IPS DF 6.9 (cell line): Measurements from ENCODE around the gene FLVCR2.

Experiments
- DNase-seq: peaks from one replicate; pipeline ENCODE4 v3.0.0-alpha.2; 2013; ENCODE audit warnings: low read depth, low spot score
- H3K27ac ChIP-seq: one replicate; pipeline ENCODE4 v1.5.1; 2013; ENCODE audit warnings: low read length, control low read depth
- H3K27me3 ChIP-seq: 2 replicates; pipeline ENCODE4 v1.6.1; 2013; ENCODE audit warnings: mild to moderate bottlenecking, low read length; ENCODE audit not compliant: control insufficient read depth, insufficient read depth
- H3K36me3 ChIP-seq: 2 replicates; pipeline ENCODE4 v1.6.1; 2013; ENCODE audit warnings: low read length; ENCODE audit not compliant: control insufficient read depth, insufficient read depth
- H3K4me1 ChIP-seq: 2 replicates; pipeline ENCODE4 v1.6.1; 2013; ENCODE audit warnings: low read length; ENCODE audit not compliant: control insufficient read depth, insufficient read depth
- H3K4me3 ChIP-seq: 2 replicates; pipeline ENCODE4 v1.5.1; 2013; ENCODE audit warnings: mild to moderate bottlenecking, low read length
- H3K9me3 ChIP-seq: 2 replicates; pipeline ENCODE4 v1.6.1; 2013; ENCODE audit warnings: low read length, inconsistent platforms; ENCODE audit not compliant: control insufficient read depth, insufficient read depth
- WGBS: extraction: QIAGEN DNeasy Blood & Tissue Kit; methylation state at CpG from one replicate; pipeline ENCODE4 v1.1.7; 2013; ENCODE audit warnings: mixed read lengths, missing lambda C conversion rate; ENCODE audit not compliant: insufficient read length, insufficient coverage; 5-methylcytosine and 5-hydroxymethylcytosine counted together

Gene FLVCR2

GRCh38 chr14:75648066-75648838 lies 69.8 kb downstream of the FLVCR2 start:
- no peak overlapping the region for H3K27ac ChIP-seq
- WGBS: no CpG with 5 or more reads among the region's 9 CpGs
- DNase-seq: no peak
- H3K4me3 ChIP-seq: no peak overlapping the region
- H3K36me3 ChIP-seq: peaks cover 21% of the 10 kb centered on the region; the same call in 1 of the 2 replicates
- H3K4me1 ChIP-seq: no peaks in the 10 kb centered on the region
- H3K9me3 ChIP-seq: no peaks in the 10 kb centered on the region
- H3K27me3 ChIP-seq: no peaks in the 10 kb centered on the region

GRCh38 chr14:75649337-75649736 lies 70.9 kb downstream of the FLVCR2 start:
- H3K4me3 ChIP-seq: no peak overlapping the region
- H3K9me3 ChIP-seq: no peaks in the 10 kb centered on the region
- peaks cover 21% of the 10 kb centered on the region; the same call in 1 of the 2 replicates for H3K36me3 ChIP-seq
- DNase-seq: no peak
- no CpG with 5 or more reads among the region's 1 CpG for WGBS
- no peaks in the 10 kb centered on the region for H3K27me3 ChIP-seq
- H3K4me1 ChIP-seq: no peaks in the 10 kb centered on the region
- H3K27ac ChIP-seq: no peak overlapping the region

GRCh38 chr14:75649773-75650172 lies 71.4 kb downstream of the FLVCR2 start:
- Histone ChIP-seq H3K36me3 (peaks cover 21% of the 10 kb centered on the region; the same call in 1 of the 2 replicates), H3K27ac (no peak overlapping the region), H3K9me3 (no peaks in the 10 kb centered on the region), H3K4me3 (no peak overlapping the region), H3K27me3 (no peaks in the 10 kb centered on the region), H3K4me1 (no peaks in the 10 kb centered on the region)
- no peak for DNase-seq
- no CpG with 5 or more reads among the region's 1 CpG for WGBS

- Histone ChIP-seq H3K27me3 (no peaks in the 10 kb centered on the region), H3K9me3 (no peaks in the 10 kb centered on the region), H3K27ac (no peak overlapping the region), H3K4me3 (no peak overlapping the region), H3K36me3 (peaks cover 21% of the 10 kb centered on the region; the same call in 1 of the 2 replicates), H3K4me1 (no peaks in the 10 kb centered on the region)
- DNase-seq: no peak
- WGBS: no CpG with 5 or more reads among the region's 5 CpGs
Measured at GRCh38 chr14:75650253-75651058, 72.0 kb downstream of the FLVCR2 start.

- Histone ChIP-seq H3K27me3 (no peaks in the 10 kb centered on the region), H3K36me3 (peaks cover 17% of the 10 kb centered on the region; the same call in 1 of the 2 replicates), H3K9me3 (no peaks in the 10 kb centered on the region), H3K4me1 (no peaks in the 10 kb centered on the region), H3K4me3 (no peak overlapping the region), H3K27ac (no peak overlapping the region)
- DNase-seq: no peak
- no CpG with 5 or more reads among the region's 1 CpG for WGBS
Measured at GRCh38 chr14:75653563-75653962, 75.1 kb downstream of the FLVCR2 start.

GRCh38 chr14:75654127-75654732 lies 75.8 kb downstream of the FLVCR2 start:
- H3K36me3 ChIP-seq: peaks cover 14% of the 10 kb centered on the region; the same call in 1 of the 2 replicates
- no CpG with 5 or more reads among the region's 4 CpGs for WGBS
- no peak overlapping the region for H3K4me3 ChIP-seq
- DNase-seq: peak; percentile 55
- no peaks in the 10 kb centered on the region for H3K9me3 ChIP-seq
- H3K27ac ChIP-seq: no peak overlapping the region
- no peaks in the 10 kb centered on the region for H3K4me1 ChIP-seq
- H3K27me3 ChIP-seq: no peaks in the 10 kb centered on the region

GRCh38 chr14:75655235-75655634 lies 76.8 kb downstream of the FLVCR2 start:
- no peaks in the 10 kb centered on the region for H3K9me3 ChIP-seq
- H3K4me1 ChIP-seq: no peaks in the 10 kb centered on the region
- no peak overlapping the region for H3K27ac ChIP-seq
- H3K27me3 ChIP-seq: no peaks in the 10 kb centered on the region
- WGBS: no CpG with 5 or more reads among the region's 1 CpG
- no peak for DNase-seq
- H3K4me3 ChIP-seq: no peak overlapping the region
- H3K36me3 ChIP-seq: peaks cover 11% of the 10 kb centered on the region; the same call in 1 of the 2 replicates

- H3K27ac ChIP-seq: no peak overlapping the region
- peaks cover 2% of the 10 kb centered on the region; the same call in 1 of the 2 replicates for H3K36me3 ChIP-seq
- no peaks in the 10 kb centered on the region for H3K4me1 ChIP-seq
- H3K4me3 ChIP-seq: no peak overlapping the region
- no CpG with 5 or more reads among the region's 4 CpGs for WGBS
- no peaks in the 10 kb centered on the region for H3K9me3 ChIP-seq
- no peaks in the 10 kb centered on the region for H3K27me3 ChIP-seq
- DNase-seq: no peak
Measured at GRCh38 chr14:75657331-75657730, 78.9 kb downstream of the FLVCR2 start.

GRCh38 chr14:75658957-75659356 lies 80.5 kb downstream of the FLVCR2 start:
- DNase-seq: no peak
- Histone ChIP-seq H3K27me3 (no peaks in the 10 kb centered on the region), H3K27ac (no peak overlapping the region), H3K36me3 (peaks cover 2% of the 10 kb centered on the region; the same call in 1 of the 2 replicates), H3K4me1 (no peaks in the 10 kb centered on the region), H3K9me3 (no peaks in the 10 kb centered on the region), H3K4me3 (no peak overlapping the region)
- WGBS: 100% methylated on average over 1 of the region's 2 CpGs

GRCh38 chr14:75660238-75660629 lies 81.8 kb downstream of the FLVCR2 start:
- Histone ChIP-seq H3K4me1 (no peaks in the 10 kb centered on the region), H3K27ac (no peak overlapping the region), H3K4me3 (peak overlapping the region; percentile 100; the same call in 1 of the 2 replicates), H3K9me3 (no peaks in the 10 kb centered on the region), H3K36me3 (peaks cover 2% of the 10 kb centered on the region; the same call in 1 of the 2 replicates), H3K27me3 (no peaks in the 10 kb centered on the region)
- DNase-seq: no peak
- no CpG with 5 or more reads among the region's 4 CpGs for WGBS
